OCI-LY7 (cell line): ENCODE results near the gene SFI1. TPM values are rescaled to one million over a fixed set of nuclear protein-coding genes. Genes with fewer than 3 reads are reported as not detected.

Source experiments
- BruUV-seq: library from RNA; stranded (reverse); fragments of 400-500 nt; replicated peaks from 2 replicates; lab custom pipeline; 2021; lab: Mats Ljungman, UMichigan
- CTCF ChIA-PET: fragments of 300-600 bp; sonication (Branson Sonifier 250); formaldehyde crosslinking; loops from one replicate; lab custom pipeline; 2022; ENCODE audit warnings: antibody characterized with exemption; ENCODE audit not compliant: unreplicated experiment; lab: Charles Lee
- POLR2A ChIA-PET: fragments of 300-600 bp; sonication (Branson Sonifier 250); formaldehyde crosslinking; loops from one replicate; lab custom pipeline; 2022; ENCODE audit warnings: antibody characterized with exemption; lab: Charles Lee
- DNase-seq: peaks from one replicate; pipeline ENCODE4 v3.0.0-alpha.2; 2015; ENCODE audit warnings: low spot score
- H2AFZ ChIP-seq: fragments of 200-600 bp; sonication (generic), shearing (Covaris generic); 2 replicates; pipeline ENCODE4 v1.6.1; 2014; ENCODE audit warnings: mild to moderate bottlenecking, antibody characterized with exemption, low read length, moderate library complexity
- H3K27ac ChIP-seq: fragments of 200-600 bp; sonication (generic); 2 replicates; pipeline ENCODE4 v1.5.1; 2014; ENCODE audit warnings: mixed run types, low read depth, mild to moderate bottlenecking, moderate library complexity, low read length, inconsistent platforms; ENCODE audit not compliant: poor library complexity, severe bottlenecking
- H3K36me3 ChIP-seq: fragments of 200-600 bp; sonication (generic); 2 replicates; pipeline ENCODE4 v1.6.1; 2014; ENCODE audit warnings: mild to moderate bottlenecking, antibody characterized with exemption, low read length, moderate library complexity, mixed read lengths; ENCODE audit not compliant: insufficient read depth
- H3K4me1 ChIP-seq: fragments of 200-600 bp; sonication (generic); 2 replicates; pipeline ENCODE4 v1.5.1; 2014; ENCODE audit warnings: mild to moderate bottlenecking, low read length; ENCODE audit not compliant: insufficient read depth, poor library complexity, severe bottlenecking
- H3K4me2 ChIP-seq: fragments of 200-600 bp; sonication (generic); 2 replicates; pipeline ENCODE4 v1.6.1; 2014; ENCODE audit warnings: mild to moderate bottlenecking, low read length
- H3K4me3 ChIP-seq: fragments of 200-600 bp; sonication (generic); 2 replicates; pipeline ENCODE4 v1.5.1; 2014; ENCODE audit warnings: mild to moderate bottlenecking, low read depth, low read length; ENCODE audit not compliant: poor library complexity, severe bottlenecking
- H3K79me2 ChIP-seq: fragments of 200-600 bp; sonication (generic); 2 replicates; pipeline ENCODE4 v1.6.1; 2016; ENCODE audit warnings: low read depth, mild to moderate bottlenecking, low read length, moderate library complexity, mixed read lengths; ENCODE audit not compliant: insufficient read depth
- H3K9me2 ChIP-seq: fragments of 200-600 bp; sonication (generic); 2 replicates; pipeline ENCODE4 v1.6.1; 2016; ENCODE audit warnings: mild to moderate bottlenecking, low read length, mixed read lengths; ENCODE audit not compliant: insufficient read depth
- H3K9me3 ChIP-seq: fragments of 200-600 bp; sonication (generic); 2 replicates; pipeline ENCODE4 v1.6.1; 2014; ENCODE audit warnings: mild to moderate bottlenecking, mixed run types, low read length, mixed read lengths
- H4K20me1 ChIP-seq: fragments of 200-600 bp; sonication (generic); 2 replicates; pipeline ENCODE4 v1.6.1; 2014; ENCODE audit warnings: mild to moderate bottlenecking, antibody characterized with exemption, low read length, moderate library complexity, mixed read lengths; ENCODE audit not compliant: insufficient read depth
- CTCF ChIP-seq: fragments of 200-600 bp; sonication (generic); conservative IDR thresholded peaks from 2 replicates; pipeline ENCODE4 v1.5.1; 2014; ENCODE audit warnings: mild to moderate bottlenecking, antibody characterized with exemption, low read length, moderate library complexity, mixed read lengths
- EZH2phosphoT487 ChIP-seq: fragments of 200-600 bp; sonication (generic); IDR thresholded peaks from 2 replicates; pipeline ENCODE4 v1.6.1; 2018; ENCODE audit warnings: low read depth, borderline replicate concordance, mild to moderate bottlenecking, mixed run types, antibody characterized with exemption, low read length, moderate library complexity, mixed read lengths
- intact Hi-C: fragments of 100-400 bp; cut with micrococcal nuclease; formaldehyde crosslinking; loops from one replicate; pipeline ENCODE4 v1.10.0; 2022; ENCODE audit not compliant: unreplicated experiment
- total RNA-seq, 2 experiments: library from RNA; depleted of rRNA in 1 of 2; stranded (reverse); fragments of >200 nt in 1 of 2; shearing (Covaris generic) in 1 of 2; gene quantifications; 2 replicates each; pipeline ENCODE4 v1.2.3, GENCODE V29; 2014 to 2022

SFI1 gene
- total RNA-seq, 2 experiments from 2014 or later = 72.6 to 132 TPM

- no peaks in the 10 kb centered on the region for H3K9me2 ChIP-seq
- POLR2A ChIA-PET = no interaction called here
- H3K36me3 ChIP-seq = peaks cover 17% of the 10 kb centered on the region; the same call in 1 of the 2 replicates
These were observed 114.3 kb downstream of the SFI1 start for GRCh38 chr22:31610611-31611010.

DNA sequence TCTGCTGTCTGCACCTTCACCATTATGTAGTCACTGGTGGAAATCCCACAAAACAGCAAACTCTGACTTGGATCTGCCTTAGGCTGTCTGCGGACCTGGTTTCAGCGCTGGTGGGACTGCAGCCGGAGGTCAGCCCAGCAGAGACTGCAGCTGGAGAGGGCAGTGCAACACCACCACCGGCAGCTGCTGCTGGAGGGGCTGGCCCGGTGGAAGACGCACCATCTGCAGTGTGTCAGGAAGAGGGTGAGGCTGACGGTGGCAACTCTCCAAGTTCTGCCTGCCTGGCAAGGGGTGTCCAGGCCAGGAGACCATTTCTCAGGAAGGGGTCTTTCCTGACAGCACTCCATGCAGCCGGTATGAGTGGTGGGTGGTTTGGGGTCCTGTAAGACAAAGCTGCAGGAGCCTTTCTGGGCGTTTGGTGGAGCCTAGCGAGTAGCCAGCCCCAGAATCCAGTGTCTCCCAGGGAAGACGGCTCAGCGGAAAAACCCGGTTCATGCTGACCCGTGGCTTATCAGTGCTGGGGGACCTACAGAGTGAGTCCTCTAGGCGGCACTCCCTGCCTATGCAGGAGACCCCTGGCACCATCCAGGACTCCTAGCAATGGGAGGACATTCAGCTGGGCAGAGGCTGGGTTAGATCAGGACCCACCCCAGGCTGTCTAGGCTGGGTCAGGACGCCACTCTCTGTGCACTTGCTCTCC lies 114.9 kb downstream of the SFI1 start:
- Histone ChIP-seq H2AFZ (no peak overlapping the region), H3K36me3 (peaks cover 21% of the 10 kb centered on the region; the same call in 1 of the 2 replicates), H3K9me3 (no peaks in the 10 kb centered on the region), H3K27ac (no peak overlapping the region), H3K9me2 (no peaks in the 10 kb centered on the region), H3K79me2 (no peaks in the 10 kb centered on the region), H3K4me2 (no peak overlapping the region), H4K20me1 (no peaks in the 10 kb centered on the region), H3K4me3 (no peak overlapping the region), H3K4me1 (peaks cover 7% of the 10 kb centered on the region)
- intact Hi-C loops = no loop called here
- ChIA-PET CTCF (no interaction called here), POLR2A (interaction anchor here (1.1 kb wide), 1 partner anchor 9 kb away, joined by 5 read pairs; no protein-coding TSS in a partner anchor)
- TF ChIP-seq EZH2phosphoT487 (no peak), CTCF (no peak)
- no TSS peak for BruUV-seq
- DNase-seq = no peak

More at GRCh38 chr22:31610611-31611010, 114.3 kb downstream of the SFI1 start:
- CTCF ChIA-PET = no interaction called here
- Histone ChIP-seq H3K4me3 (no peak overlapping the region), H3K27ac (no peak overlapping the region), H2AFZ (no peak overlapping the region), H3K9me3 (no peaks in the 10 kb centered on the region), H3K4me2 (no peak overlapping the region), H3K79me2 (no peaks in the 10 kb centered on the region), H4K20me1 (no peaks in the 10 kb centered on the region), H3K4me1 (peaks cover 1% of the 10 kb centered on the region)
- TF ChIP-seq CTCF (no peak), EZH2phosphoT487 (no peak)
- intact Hi-C loops = no loop called here
- BruUV-seq = no TSS peak
- no peak for DNase-seq

DNA sequence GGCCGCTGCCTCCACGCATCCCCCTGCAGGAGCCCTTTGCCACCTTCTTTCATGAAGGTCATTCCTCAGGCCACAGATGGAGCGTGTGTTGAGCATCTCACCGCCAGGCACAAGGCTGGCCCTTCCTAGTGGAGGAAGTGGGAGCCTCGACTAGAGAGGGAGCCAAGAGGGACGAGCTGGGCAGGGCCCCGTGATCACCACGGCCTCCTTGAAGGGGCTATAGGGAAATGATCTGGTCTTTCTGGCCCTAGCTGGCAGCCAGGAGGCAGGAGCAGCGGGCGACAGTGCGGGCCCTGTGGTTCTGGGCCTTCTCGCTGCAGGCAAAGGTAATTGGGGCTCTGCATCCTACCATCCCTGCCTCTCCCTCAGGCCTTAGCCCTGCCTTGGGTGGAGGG lies 116.6 kb downstream of the SFI1 start:
- Histone ChIP-seq H2AFZ (no peak overlapping the region), H3K79me2 (no peaks in the 10 kb centered on the region), H3K4me1 (peaks cover 22% of the 10 kb centered on the region), H4K20me1 (no peaks in the 10 kb centered on the region), H3K27ac (no peak overlapping the region), H3K36me3 (peaks cover 31% of the 10 kb centered on the region; the same call in 1 of the 2 replicates), H3K4me2 (no peak overlapping the region), H3K9me2 (no peaks in the 10 kb centered on the region), H3K9me3 (no peaks in the 10 kb centered on the region), H3K4me3 (no peak overlapping the region)
- POLR2A ChIA-PET = interaction anchor here (0.6 kb wide), 1 partner anchor 96 kb away, joined by 4 read pairs; no protein-coding TSS in a partner anchor
- BruUV-seq = no TSS peak
- DNase-seq = no peak
- TF ChIP-seq CTCF (no peak), EZH2phosphoT487 (no peak)
- intact Hi-C loops = no loop called here
- CTCF ChIA-PET = no interaction called here
